ENCODE results near the gene BORCS6. TPM values are rescaled to one million over a fixed set of nuclear protein-coding genes. Genes with fewer than 3 reads are reported as not detected.
A peak's percentile ranks its signal among the peaks of the same experiment; 100 is the strongest.

BORCS6 gene
- total and polyA plus RNA-seq, 2 of the 13 experiments (the other 11 are each of a cell fraction or from before 2014, with no cell fraction given): 2.0 to 5.1 TPM

- TF ChIP-seq KIAA2018 (CRISPR knock-in tag; IDR thresholded peaks at IDR 0.05; ENCODE audit: borderline replicate concordance): no peak; the same call in 1 of the 2 replicates
- TF ChIP-seq NFKB2 (CRISPR knock-in tag; IDR thresholded peaks at IDR 0.05; ENCODE audit: borderline replicate concordance): peak; percentile 86
- TF ChIP-seq NBN (conservative IDR thresholded peaks at IDR 0.05): no peak
- TF ChIP-seq, protein P1, sequence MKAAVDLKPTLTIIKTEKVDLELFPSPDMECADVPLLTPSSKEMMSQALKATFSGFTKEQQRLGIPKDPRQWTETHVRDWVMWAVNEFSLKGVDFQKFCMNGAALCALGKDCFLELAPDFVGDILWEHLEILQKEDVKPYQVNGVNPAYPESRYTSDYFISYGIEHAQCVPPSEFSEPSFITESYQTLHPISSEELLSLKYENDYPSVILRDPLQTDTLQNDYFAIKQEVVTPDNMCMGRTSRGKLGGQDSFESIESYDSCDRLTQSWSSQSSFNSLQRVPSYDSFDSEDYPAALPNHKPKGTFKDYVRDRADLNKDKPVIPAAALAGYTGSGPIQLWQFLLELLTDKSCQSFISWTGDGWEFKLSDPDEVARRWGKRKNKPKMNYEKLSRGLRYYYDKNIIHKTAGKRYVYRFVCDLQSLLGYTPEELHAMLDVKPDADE (CRISPR knock-in tag; IDR thresholded peaks at IDR 0.05): peak; percentile 25; the same call in 1 of the 2 replicates
- TF ChIP-seq FOXJ3 (CRISPR knock-in tag; IDR thresholded peaks at IDR 0.05; ENCODE audit: borderline replicate concordance): no peak
- peak; percentile 65 for TF ChIP-seq RXRB (CRISPR knock-in tag; IDR thresholded peaks at IDR 0.05; ENCODE audit: borderline replicate concordance)
- TF ChIP-seq KLF12 (CRISPR knock-in tag; IDR thresholded peaks at IDR 0.05; ENCODE audit: borderline replicate concordance): no peak
- TF ChIP-seq ZNF569 (CRISPR knock-in tag; IDR thresholded peaks at IDR 0.05; ENCODE audit: borderline replicate concordance): no peak
- no peak for TF ChIP-seq ONECUT2 (CRISPR knock-in tag; IDR thresholded peaks at IDR 0.05)
- no peak for TF ChIP-seq AGO1 (IDR thresholded peaks at IDR 0.05; ENCODE audit: low read depth, low read length, poor library complexity, severe bottlenecking)
- no peak for TF ChIP-seq ZHX1 (CRISPR knock-in tag; IDR thresholded peaks at IDR 0.05; ENCODE audit: low read depth)
- peak; percentile 50; the same call in 1 of the 2 replicates for TF ChIP-seq ZBTB26 (CRISPR knock-in tag; IDR thresholded peaks at IDR 0.05; ENCODE audit: borderline replicate concordance)
- TF ChIP-seq NR1H2 (CRISPR knock-in tag; IDR thresholded peaks at IDR 0.05; ENCODE audit: borderline replicate concordance, low read depth): no peak
- no peak for TF ChIP-seq ZNF382 (CRISPR knock-in tag; IDR thresholded peaks at IDR 0.05; ENCODE audit: borderline replicate concordance)
- TF ChIP-seq IKZF1 (IDR thresholded peaks at IDR 0.05): no peak
Observed at GRCh38 chr17:8185582-8186445, 4.2 kb downstream of the BORCS6 start (continued).

Measured in HepG2 (cell line).